Endodermal cell (in vitro differentiated cells): ENCODE data around the gene SRRM4. TPM values are rescaled to one million over a fixed set of nuclear protein-coding genes. Genes with fewer than 3 reads are reported as not detected.

Experiments
- DNase-seq: peaks from one replicate; pipeline ENCODE4 v3.0.0-alpha.2; 2017
- H3K27ac ChIP-seq: 2 replicates; pipeline ENCODE4 v1.5.1; 2013; ENCODE audit warnings: mild to moderate bottlenecking, low read depth, low read length, moderate library complexity
- H3K27me3 ChIP-seq: 2 replicates; pipeline ENCODE4 v1.6.1; 2013; ENCODE audit warnings: mild to moderate bottlenecking, low read length, moderate library complexity; ENCODE audit not compliant: insufficient read depth, control insufficient read depth, poor library complexity, severe bottlenecking
- H3K36me3 ChIP-seq: 2 replicates; pipeline ENCODE4 v1.7.0; 2013; ENCODE audit warnings: mild to moderate bottlenecking, low read length, moderate library complexity; ENCODE audit not compliant: control insufficient read depth, insufficient read depth
- H3K4me1 ChIP-seq: one replicate; pipeline ENCODE4 v1.7.0; 2013; ENCODE audit warnings: low read length; ENCODE audit not compliant: control insufficient read depth, insufficient read depth
- H3K4me3 ChIP-seq: 2 replicates; pipeline ENCODE4 v1.5.1; 2013; ENCODE audit warnings: mild to moderate bottlenecking, low read length, moderate library complexity
- H3K9ac ChIP-seq: 2 replicates; pipeline ENCODE4 v1.6.1; 2013; ENCODE audit warnings: mild to moderate bottlenecking, low read length, moderate library complexity; ENCODE audit not compliant: poor library complexity, severe bottlenecking; ENCODE audit errors: extremely low read depth
- H3K9me3 ChIP-seq: 2 replicates; pipeline ENCODE4 v1.6.1; 2013; ENCODE audit warnings: mild to moderate bottlenecking, low read length, moderate library complexity; ENCODE audit not compliant: control insufficient read depth
- H3K27ac Mint-ChIP-seq: 2 replicates; pipeline ENCODE4 v1.8.0; 2020; ENCODE audit warnings: mixed read lengths
- H3K27me3 Mint-ChIP-seq: 2 replicates; pipeline ENCODE4 v1.8.0; 2021; ENCODE audit warnings: mild to moderate bottlenecking, mixed read lengths; ENCODE audit not compliant: insufficient read depth
- H3K36me3 Mint-ChIP-seq: 2 replicates; pipeline ENCODE4 v1.8.0; 2020; ENCODE audit warnings: low read depth, mixed read lengths
- H3K4me1 Mint-ChIP-seq: 2 replicates; pipeline ENCODE4 v1.8.0; 2020; ENCODE audit warnings: mixed read lengths
- H3K4me3 Mint-ChIP-seq: 2 replicates; pipeline ENCODE4 v1.8.0; 2020; ENCODE audit warnings: mild to moderate bottlenecking, moderate library complexity, mixed read lengths
- H3K9me3 Mint-ChIP-seq: 2 replicates; pipeline ENCODE4 v1.8.0; 2020; ENCODE audit warnings: mild to moderate bottlenecking, mixed read lengths
- CTCF ChIP-seq: fragments of 200-600 bp; sonication (generic); conservative IDR thresholded peaks from 2 replicates; pipeline ENCODE4 v1.5.0; 2021; ENCODE audit warnings: antibody characterized with exemption, mild to moderate bottlenecking
- WGBS, 2 experiments: methylation state at CpG; one replicate each; pipeline versions ENCODE4 v1.1.5 to v1.1.7; 2013; ENCODE audit warnings: missing lambda C conversion rate in 2 of 2, mixed read lengths in 1 of 2; ENCODE audit not compliant: insufficient coverage in 1 of 2, insufficient read length in 1 of 2; 5-methylcytosine and 5-hydroxymethylcytosine counted together
- total RNA-seq, 2 donors: library from RNA; stranded (reverse); fragmentation: NEBNext Ultra II Directional in 1 of 2; extraction: Animal tissue kit (Norgen Biotek cat#: 25700) in 1 of 2; gene quantifications; 2 replicates in 1 of 2; 3 replicates in 1 of 2; pipeline ENCODE4 v1.2.1, GENCODE V29; 2021

SRRM4 gene
- total RNA-seq, 2 donors from 2014 or later = 0.44 to 0.71 TPM

- no peak for TF ChIP-seq CTCF
- Mint-ChIP-seq H3K9me3 (no peaks in the 10 kb centered on the region), H3K27me3 (peaks cover 39% of the 10 kb centered on the region), H3K27ac (no peak overlapping the region), H3K36me3 (no peaks in the 10 kb centered on the region), H3K4me3 (no peak overlapping the region), H3K4me1 (peaks cover 9% of the 10 kb centered on the region)
- WGBS, 2 experiments = 76 to 85% methylated on average over 2 to 3 of the region's 3 CpGs
- H3K36me3 ChIP-seq = no peaks in the 10 kb centered on the region
- no peak overlapping the region for H3K9ac ChIP-seq
- H3K27me3 ChIP-seq = peaks cover 25% of the 10 kb centered on the region
- peaks cover 4% of the 10 kb centered on the region for H3K4me1 ChIP-seq
- H3K9me3 ChIP-seq = no peaks in the 10 kb centered on the region
- no peak for DNase-seq
- H3K4me3 ChIP-seq = no peak overlapping the region
- H3K27ac ChIP-seq = no peak overlapping the region
Measured at GRCh38 chr12:119055977-119056376, 74.6 kb downstream of the SRRM4 start.

- Mint-ChIP-seq H3K27me3 (peaks cover 33% of the 10 kb centered on the region), H3K36me3 (no peaks in the 10 kb centered on the region), H3K4me1 (peaks cover 11% of the 10 kb centered on the region), H3K27ac (no peak overlapping the region), H3K9me3 (no peaks in the 10 kb centered on the region), H3K4me3 (peak overlapping the region; percentile 5)
- 33 to 39% methylated on average over 13 to 16 of the region's 16 CpGs for WGBS, 2 experiments
- Histone ChIP-seq H3K4me1 (peaks cover 4% of the 10 kb centered on the region), H3K27me3 (peaks cover 12% of the 10 kb centered on the region), H3K4me3 (peak overlapping the region; percentile 39), H3K9ac (no peak overlapping the region), H3K9me3 (no peaks in the 10 kb centered on the region), H3K27ac (no peak overlapping the region), H3K36me3 (no peaks in the 10 kb centered on the region)
- TF ChIP-seq CTCF = no peak
- peak; percentile 96 for DNase-seq
Measured at GRCh38 chr12:119060847-119061796, 79.8 kb downstream of the SRRM4 start.

- DNase-seq = peak; percentile 62
- Histone ChIP-seq H3K27me3 (peaks cover 7% of the 10 kb centered on the region), H3K27ac (no peak overlapping the region), H3K36me3 (no peaks in the 10 kb centered on the region), H3K4me3 (peak overlapping the region; percentile 24), H3K9ac (no peak overlapping the region), H3K4me1 (peaks cover 40% of the 10 kb centered on the region), H3K9me3 (no peaks in the 10 kb centered on the region)
- H3K4me3 Mint-ChIP-seq = no peak overlapping the region
- WGBS, 2 experiments = 76 to 86% methylated on average over 4 to 9 of the region's 9 CpGs
- TF ChIP-seq CTCF = no peak
- peaks cover 44% of the 10 kb centered on the region for H3K4me1 Mint-ChIP-seq
- H3K36me3 Mint-ChIP-seq = no peaks in the 10 kb centered on the region
- H3K27ac Mint-ChIP-seq = peak overlapping the region; percentile 26
- H3K27me3 Mint-ChIP-seq = peaks cover 48% of the 10 kb centered on the region
- no peaks in the 10 kb centered on the region for H3K9me3 Mint-ChIP-seq
Measured at GRCh38 chr12:119068129-119068856, 87.0 kb downstream of the SRRM4 start.
